Adrenal gland (tissue), 12 donors: Measurements from ENCODE around the gene HOXC9. TPM values are rescaled to one million over a fixed set of nuclear protein-coding genes. Genes with fewer than 3 reads are reported as not detected.

Experiments used
- DNase-seq, 7 donors: peaks; one replicate each; pipeline ENCODE4 v3.0.0-alpha.2; 2019 to 2020
- H3K27ac ChIP-seq, 5 donors: fragments of 200-600 bp; sonication (generic) in 4 of 5; 1 replicate in 3 of 5; 2 replicates in 2 of 5; pipeline versions ENCODE4 v1.5.1 to v1.8.0; 2016 to 2020; ENCODE audit warnings: mild to moderate bottlenecking in 1 of 5
- H3K27me3 ChIP-seq: fragments of 200-600 bp; 2 replicates; pipeline ENCODE4 v1.8.0; 2021
- H3K36me3 ChIP-seq, 2 donors: fragments of 200-600 bp; replicated peaks in 1 of 2; 1 replicate in 1 of 2; 2 replicates in 1 of 2; pipeline versions ENCODE4 v1.5.1 to v1.8.0; 2018 to 2022
- H3K4me1 ChIP-seq, 2 donors: fragments of 200-600 bp; replicated peaks in 1 of 2; 1 replicate in 1 of 2; 2 replicates in 1 of 2; pipeline versions ENCODE4 v1.5.1 to v1.8.0; 2018 to 2021
- H3K4me3 ChIP-seq, 4 donors: fragments of 200-600 bp; sonication (generic) in 3 of 4; one replicate each; pipeline ENCODE4 v1.5.1; 2016 to 2018
- H3K9me3 ChIP-seq, 3 donors: fragments of 200-600 bp; sonication (generic) in 1 of 3; replicated peaks in 1 of 3; 1 replicate in 2 of 3; 2 replicates in 1 of 3; pipeline versions ENCODE4 v1.5.1 to v1.8.0; 2016 to 2021
- POLR2A ChIP-seq, 2 donors: fragments of 450-650 bp; IDR thresholded peaks; one replicate each; pipeline ENCODE4 v1.6.1; 2017; ENCODE audit warnings: antibody characterized with exemption in 2 of 2, mild to moderate bottlenecking in 2 of 2, moderate library complexity in 1 of 2
- WGBS, 4 donors: extraction: QIAGEN DNeasy Blood & Tissue Kit in 2 of 4; methylation state at CpG; one replicate each; pipeline versions ENCODE4 v1.1.5 to v1.1.7; 2013 to 2017; 5-methylcytosine and 5-hydroxymethylcytosine counted together
- intact Hi-C, 2 donors: fragments of 100-400 bp; cut with DNase I; formaldehyde crosslinking; loops; one replicate each; pipeline versions ENCODE4 v1.14.1 to v1.15.0; 2022 to 2023
- polyA plus RNA-seq, 3 donors: library from polyadenylated mRNA; stranded (reverse); fragments of 200-250 nt in 2 of 3; fragments of 350-450 nt in 1 of 3; fragmentation: Illumina TruSeq in 1 of 3; extraction: RNeasy Lipid Tissue Mini Kit (QIAGEN cat#74804) in 1 of 3; gene quantifications; one replicate each; pipeline ENCODE4 v1.2.3, GENCODE V29; 2013 to 2014
- total RNA-seq, 9 donors: library from RNA; depleted of rRNA in 4 of 9; stranded (reverse); fragments of >200 nt in 4 of 9; fragments of 120-200 nt in 1 of 9; fragmentation: NEBNext Ultra II Directional in 1 of 9; extraction: Animal tissue kit (Norgen Biotek cat#: 25700) in 1 of 9; gene quantifications; one replicate each; pipeline versions ENCODE4 v1.1.0 to v1.2.4, GENCODE V29; 2013 to 2023
- TF ChIP-seq, protein P1 (sequence below), 6 experiments: fragments of 450-650 bp in 4 of 6; fragments of 200-600 bp in 2 of 6; sonication (generic) in 1 of 6; IDR thresholded peaks; 1 replicate in 5 of 6; 2 replicates in 1 of 6; pipeline versions ENCODE4 v1.5.1 to v1.8.0; 2016 to 2021; ENCODE audit warnings: antibody characterized with exemption in 6 of 6, mild to moderate bottlenecking in 2 of 6, moderate library complexity in 1 of 6
- donor health status: healthy with polysubstance abuse.
- donor health status: Bipolar disorder and iron deficiency.
- donor health status: DM: yes; HTN: yes; CAD: no.
- donor health status: DM: no; HTN: no; CAD: no.
- donor health status: DM: no; HTN: no; CAD: no.
- donor health status: DM: yes; HTN: yes; CAD: no.

Gene HOXC9
- total and polyA plus RNA-seq, 12 donors, result 1.2 to 12.1 (median 3.0) TPM; not detected in 1

DNA sequence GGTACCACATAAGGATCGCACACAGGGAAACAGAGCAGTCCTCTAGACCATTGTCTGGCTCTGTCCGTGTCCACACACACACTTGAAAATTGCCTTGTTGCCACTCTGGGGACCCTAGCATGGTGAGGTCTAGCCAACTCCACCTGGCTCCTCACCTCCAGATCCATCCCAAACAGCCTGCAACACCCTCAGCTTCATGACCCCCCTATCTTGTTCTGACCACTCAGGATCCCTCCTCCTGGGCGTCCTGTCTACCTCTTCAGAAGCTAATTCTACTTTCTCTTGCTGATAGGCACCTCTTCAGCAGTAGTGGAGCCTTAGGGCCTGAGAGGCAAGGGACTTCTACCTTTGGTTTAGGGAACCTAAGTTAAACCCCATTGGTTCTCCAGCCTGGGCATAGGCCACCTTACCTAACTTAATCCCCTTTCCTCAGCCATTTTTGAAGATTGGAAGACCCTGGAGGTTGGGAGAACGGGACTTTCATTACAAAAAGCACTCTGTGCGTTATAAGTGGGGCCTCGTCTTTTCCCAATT lies 32.2 kb downstream of the HOXC9 start:
- intact Hi-C loops, result loop anchor here (5.0 to 10.0 kb wide), 2 partner anchors 103 to 160 kb away; no protein-coding TSS in a partner anchor
- H3K27me3 ChIP-seq, result no peaks in the 10 kb centered on the region
- 36 to 49% (median 45%) methylated on average over 6 of the region's 6 CpGs for WGBS, 4 donors
- H3K27ac ChIP-seq, result peak overlapping the region in 2 of 5 donors; percentile 88 to 95
- H3K36me3 ChIP-seq, result no peaks in the 10 kb centered on the region
- H3K9me3 ChIP-seq, result no peaks in the 10 kb centered on the region
- TF ChIP-seq, protein P1, sequence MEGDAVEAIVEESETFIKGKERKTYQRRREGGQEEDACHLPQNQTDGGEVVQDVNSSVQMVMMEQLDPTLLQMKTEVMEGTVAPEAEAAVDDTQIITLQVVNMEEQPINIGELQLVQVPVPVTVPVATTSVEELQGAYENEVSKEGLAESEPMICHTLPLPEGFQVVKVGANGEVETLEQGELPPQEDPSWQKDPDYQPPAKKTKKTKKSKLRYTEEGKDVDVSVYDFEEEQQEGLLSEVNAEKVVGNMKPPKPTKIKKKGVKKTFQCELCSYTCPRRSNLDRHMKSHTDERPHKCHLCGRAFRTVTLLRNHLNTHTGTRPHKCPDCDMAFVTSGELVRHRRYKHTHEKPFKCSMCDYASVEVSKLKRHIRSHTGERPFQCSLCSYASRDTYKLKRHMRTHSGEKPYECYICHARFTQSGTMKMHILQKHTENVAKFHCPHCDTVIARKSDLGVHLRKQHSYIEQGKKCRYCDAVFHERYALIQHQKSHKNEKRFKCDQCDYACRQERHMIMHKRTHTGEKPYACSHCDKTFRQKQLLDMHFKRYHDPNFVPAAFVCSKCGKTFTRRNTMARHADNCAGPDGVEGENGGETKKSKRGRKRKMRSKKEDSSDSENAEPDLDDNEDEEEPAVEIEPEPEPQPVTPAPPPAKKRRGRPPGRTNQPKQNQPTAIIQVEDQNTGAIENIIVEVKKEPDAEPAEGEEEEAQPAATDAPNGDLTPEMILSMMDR (IDR thresholded peaks at IDR 0.05), result no peak
- no peak for TF ChIP-seq POLR2A (IDR thresholded peaks at IDR 0.05)
- H3K4me3 ChIP-seq, result no peak overlapping the region
- peak in 1 of 7 donors; percentile 52 for DNase-seq
- peaks cover 13 to 58% of the 10 kb centered on the region in 2 donors for H3K4me1 ChIP-seq

DNA sequence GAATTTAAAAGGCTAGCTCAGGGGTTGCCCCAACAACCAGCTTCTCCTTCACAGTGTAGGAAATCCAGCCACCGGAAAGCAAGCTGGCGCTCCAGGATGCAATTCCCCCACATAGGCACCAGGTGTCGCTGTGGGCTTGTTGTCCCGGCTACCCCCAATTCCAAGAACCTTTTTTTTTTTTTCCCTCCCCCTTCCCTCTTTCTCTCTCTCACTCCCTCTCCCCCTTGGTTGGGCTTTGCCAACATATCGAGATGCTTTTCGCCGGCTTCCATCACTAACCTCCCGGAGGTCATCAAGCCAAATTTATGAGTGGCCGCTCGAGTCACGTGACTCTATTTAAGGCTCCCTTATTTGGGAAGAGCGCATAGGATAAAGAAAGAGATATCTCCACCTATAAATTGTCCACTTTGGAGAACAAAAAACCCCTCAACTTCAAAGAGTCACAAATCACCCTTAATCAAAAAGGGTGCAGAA lies 32.7 kb downstream of the HOXC9 start, which contains the start of gene HOXC5:
Gene HOXC5 (plus strand): TSS at position 424 of the 474 bp plus-strand sequence. CDS start 73 bp downstream, outside the sequence.
- H3K27ac ChIP-seq, result peak within 1 kb of the TSS in 2 of 5 donors; percentile 88 to 95
- TF ChIP-seq, protein P1 (IDR thresholded peaks at IDR 0.05), result peak; percentile 85 to 99 (median 96)
- no peak for TF ChIP-seq POLR2A (IDR thresholded peaks at IDR 0.05)
- no peaks in the 10 kb centered on the region for H3K36me3 ChIP-seq
- H3K27me3 ChIP-seq, result no peaks in the 10 kb centered on the region
- peak within 1 kb of the TSS in 2 of 4 donors; percentile 33 to 47 for H3K4me3 ChIP-seq
- peak; percentile 71 to 95 (median 79) for DNase-seq
- intact Hi-C loops, result loop anchor here (5.0 to 10.0 kb wide), 2 partner anchors 102 to 160 kb away; no protein-coding TSS in a partner anchor
- no peaks in the 10 kb centered on the region for H3K9me3 ChIP-seq
- 1 to 2% (median 2%) methylated on average over 12 of the region's 12 CpGs for WGBS, 4 donors
- H3K4me1 ChIP-seq, result peaks cover 13 to 54% of the 10 kb centered on the region in 2 donors

DNA sequence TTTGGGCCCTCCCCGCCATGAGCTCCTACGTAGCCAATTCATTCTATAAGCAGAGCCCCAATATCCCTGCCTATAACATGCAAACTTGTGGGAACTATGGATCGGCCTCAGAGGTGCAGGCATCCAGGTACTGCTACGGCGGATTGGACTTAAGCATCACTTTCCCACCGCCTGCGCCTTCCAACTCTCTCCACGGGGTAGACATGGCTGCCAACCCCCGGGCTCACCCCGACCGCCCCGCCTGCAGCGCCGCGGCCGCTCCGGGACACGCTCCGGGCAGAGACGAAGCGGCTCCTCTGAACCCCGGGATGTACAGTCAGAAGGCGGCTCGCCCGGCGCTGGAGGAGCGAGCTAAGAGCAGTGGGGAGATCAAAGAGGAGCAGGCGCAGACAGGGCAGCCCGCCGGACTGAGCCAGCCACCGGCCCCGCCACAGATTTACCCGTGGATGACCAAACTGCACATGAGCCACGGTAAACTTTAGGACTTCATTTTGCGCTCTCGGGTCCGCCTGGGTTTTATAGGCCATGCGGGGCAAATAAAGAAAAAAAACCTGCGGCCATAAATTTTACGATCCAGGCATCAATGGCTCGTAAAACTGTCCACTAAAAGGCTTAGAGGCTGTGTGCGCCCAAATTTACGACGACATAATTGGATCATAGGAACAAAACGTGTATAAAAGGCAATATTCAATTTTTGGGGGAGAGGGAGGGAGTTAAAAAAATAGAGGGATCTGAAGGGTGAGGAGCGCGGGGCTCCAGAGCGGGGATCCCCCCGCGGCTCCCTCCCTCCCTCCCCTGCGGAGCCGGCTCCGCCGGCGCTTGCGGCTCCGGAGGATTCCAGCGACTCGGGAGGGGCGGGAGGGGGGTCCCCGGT lies 33.4 kb downstream of the HOXC9 start:
- Histone ChIP-seq H3K4me3 (peak overlapping the region in 2 of 4 donors; percentile 33 to 47), H3K4me1 (peaks cover 13 to 47% of the 10 kb centered on the region in 2 donors), H3K27ac (peak overlapping the region in 2 of 5 donors; percentile 74 to 77), H3K36me3 (no peaks in the 10 kb centered on the region), H3K27me3 (no peaks in the 10 kb centered on the region), H3K9me3 (no peaks in the 10 kb centered on the region)
- intact Hi-C loops, result loop anchor here (5.0 to 10.0 kb wide), 2 partner anchors 101 to 159 kb away; no protein-coding TSS in a partner anchor
- WGBS, 4 donors, result 1 to 2% (median 2%) methylated on average over 36 to 60 of the region's 61 CpGs
- peak in 6 of 7 donors; percentile 25 to 73 (median 56) for DNase-seq
- no peak for TF ChIP-seq POLR2A (IDR thresholded peaks at IDR 0.05)
- TF ChIP-seq, protein P1 (IDR thresholded peaks at IDR 0.05), result no peak
